Fibroblast of lung (primary cell): ENCODE results near the gene KYAT1.

Experiments
- CTCF ChIP-seq, 2 donors: IDR thresholded peaks in 1 of 2; conservative IDR thresholded peaks in 1 of 2; 1 replicate in 1 of 2; 2 replicates in 1 of 2; pipeline ENCODE4 v1.5.1; 2011 to 2012; ENCODE audit warnings: low read length in 2 of 2, control low read depth in 1 of 2, inconsistent platforms in 1 of 2, low read depth in 1 of 2, mild to moderate bottlenecking in 1 of 2
- EZH2 ChIP-seq: IDR thresholded peaks from 2 replicates; pipeline ENCODE4 v1.5.1; 2012; ENCODE audit warnings: low read length, control low read depth, mild to moderate bottlenecking; ENCODE audit errors: missing control alignments

GRCh38 chr9:128822407-128823042, 59.2 kb downstream of the KYAT1 start:
- TF ChIP-seq EZH2 (no peak), CTCF (conservative IDR thresholded peaks at IDR 0.05 in 1 of 2, IDR thresholded peaks at IDR 0.05 in 1 of 2; ENCODE audit: low read depth in 1 of 2, low read length in 2 of 2) (no peak)
